B cell (primary cell): ENCODE data around the gene FAM227B. TPM values are rescaled to one million over a fixed set of nuclear protein-coding genes. Genes with fewer than 3 reads are reported as not detected.

Source experiments
- ATAC-seq: fragments of 200-7000 bp; cut with Tn5 transposase; one replicate; pipeline ENCODE4 v1.10.0; 2021; ENCODE audit warnings: low read depth, mild to moderate bottlenecking, moderate number of reproducible peaks, moderate library complexity
- CTCF ChIA-PET: fragments of 350-600 bp; sonication (Branson Sonifier 250); formaldehyde crosslinking; loops from one replicate; lab custom pipeline; 2021; ENCODE audit warnings: antibody characterized with exemption, inconsistent platforms; lab: Charles Lee
- POLR2A ChIA-PET: fragments of 350-600 bp; sonication (Branson Sonifier 250); formaldehyde crosslinking; loops from one replicate; lab custom pipeline; 2021; ENCODE audit warnings: antibody characterized with exemption; lab: Charles Lee
- DNase-seq: peaks from one replicate; pipeline ENCODE4 v3.0.0; 2013
- H2AFZ ChIP-seq: 2 replicates; pipeline ENCODE4 v1.6.1; 2012; ENCODE audit warnings: mild to moderate bottlenecking, low read depth, low read length; ENCODE audit not compliant: insufficient read depth, poor library complexity, severe bottlenecking
- H3K27ac ChIP-seq, 2 donors: 1 replicate in 1 of 2; 2 replicates in 1 of 2; pipeline ENCODE4 v1.5.1; 2012 to 2013; ENCODE audit warnings: low read length in 2 of 2, mild to moderate bottlenecking in 2 of 2, moderate library complexity in 1 of 2
- H3K27me3 ChIP-seq, 4 experiments: fragments of 200-600 bp in 1 of 4; sonication (generic) in 1 of 4; replicated peaks in 1 of 4; 1 replicate in 2 of 4; 2 replicates in 2 of 4; pipeline versions ENCODE4 v1.6.1 to v1.7.0; 2013 to 2016; ENCODE audit warnings: low read length in 3 of 4, mild to moderate bottlenecking in 2 of 4, mixed read lengths in 1 of 4, moderate library complexity in 1 of 4; ENCODE audit not compliant: insufficient read depth in 4 of 4, control insufficient read depth in 3 of 4; ENCODE audit errors: control extremely low read depth in 1 of 4
- H3K36me3 ChIP-seq, 2 experiments: replicated peaks in 1 of 2; 1 replicate in 1 of 2; 2 replicates in 1 of 2; pipeline versions ENCODE4 v1.6.1 to v1.7.1; 2013; ENCODE audit warnings: low read length in 1 of 2; ENCODE audit not compliant: insufficient read depth in 2 of 2, control insufficient read depth in 1 of 2; ENCODE audit errors: control extremely low read depth in 1 of 2, extremely low read depth in 1 of 2
- H3K4me1 ChIP-seq, 2 donors: fragments of 200-600 bp in 1 of 2; sonication (generic) in 1 of 2; 1 replicate in 1 of 2; 2 replicates in 1 of 2; pipeline versions ENCODE4 v1.5.1 to v1.6.1; 2013 to 2017; ENCODE audit warnings: low read length in 2 of 2; ENCODE audit not compliant: control insufficient read depth in 2 of 2, insufficient read depth in 2 of 2
- H3K4me2 ChIP-seq: replicated peaks from 2 replicates; pipeline ENCODE3; 2012; ENCODE audit warnings: mild to moderate bottlenecking, low read depth, low read length; ENCODE audit not compliant: poor library complexity, severe bottlenecking
- H3K4me3 ChIP-seq, 5 experiments: fragments of 200-600 bp in 1 of 5; sonication (generic) in 1 of 5; 1 replicate in 3 of 5; 2 replicates in 2 of 5; pipeline versions ENCODE4 v1.5.1 to v1.7.0; 2011 to 2016; ENCODE audit warnings: low read length in 4 of 5, mild to moderate bottlenecking in 4 of 5, low read depth in 2 of 5, control low read depth in 1 of 5, moderate library complexity in 1 of 5; ENCODE audit not compliant: insufficient read depth in 1 of 5; ENCODE audit errors: control extremely low read depth in 1 of 5, extremely low read depth in 1 of 5
- H3K79me2 ChIP-seq: fragments of 200-600 bp; sonication (generic); one replicate; pipeline ENCODE4 v1.6.0; 2016; ENCODE audit warnings: low read length; ENCODE audit not compliant: control insufficient read depth, insufficient read depth
- H3K9ac ChIP-seq: fragments of 200-600 bp; sonication (generic); 2 replicates; pipeline ENCODE4 v1.6.1; 2017; ENCODE audit warnings: mild to moderate bottlenecking, low read length, moderate library complexity
- H3K9me3 ChIP-seq, 3 donors: one replicate each; pipeline versions ENCODE4 v1.6.1 to v1.7.1; 2013; ENCODE audit warnings: low read length in 2 of 3; ENCODE audit not compliant: control insufficient read depth in 2 of 3, insufficient read depth in 1 of 3; ENCODE audit errors: control extremely low read depth in 1 of 3
- H4K20me1 ChIP-seq: 2 replicates; pipeline ENCODE4 v1.6.0; 2012; ENCODE audit warnings: mild to moderate bottlenecking, low read length; ENCODE audit not compliant: insufficient read depth, control insufficient read depth, poor library complexity, severe bottlenecking
- H3K27ac Mint-ChIP-seq: one replicate; pipeline ENCODE4 v1.8.0; 2021; ENCODE audit warnings: mixed read lengths
- H3K27me3 Mint-ChIP-seq: one replicate; pipeline ENCODE4 v1.8.0; 2021; ENCODE audit warnings: mixed read lengths
- H3K4me1 Mint-ChIP-seq: one replicate; pipeline ENCODE4 v1.8.0; 2021; ENCODE audit warnings: mixed read lengths
- H3K4me3 Mint-ChIP-seq: one replicate; pipeline ENCODE4 v1.8.0; 2021; ENCODE audit warnings: mixed read lengths
- H3K9me3 Mint-ChIP-seq: one replicate; pipeline ENCODE4 v1.8.0; 2022; ENCODE audit warnings: mixed read lengths; ENCODE audit not compliant: insufficient read depth
- CTCF ChIP-seq: fragments of 200-600 bp; IDR thresholded peaks from one replicate; pipeline ENCODE4 v1.8.0; 2022; ENCODE audit warnings: antibody characterized with exemption, mild to moderate bottlenecking
- EZH2 ChIP-seq: IDR thresholded peaks from 2 replicates; pipeline ENCODE4 v1.6.1; 2012; ENCODE audit warnings: borderline replicate concordance, low read depth, mild to moderate bottlenecking, moderate library complexity, low read length; ENCODE audit not compliant: insufficient read depth, poor library complexity, severe bottlenecking
- WGBS: methylation state at CpG from one replicate; pipeline ENCODE4 v1.1.5; 2013; ENCODE audit warnings: missing lambda C conversion rate; ENCODE audit not compliant: insufficient coverage; 5-methylcytosine and 5-hydroxymethylcytosine counted together
- intact Hi-C: fragments of 100-400 bp; cut with micrococcal nuclease; formaldehyde crosslinking; loops from one replicate; pipeline ENCODE4 v1.10.0; 2022
- polyA minus RNA-seq: library from RNA; depleted of rRNA, polyadenylated mRNA; stranded (reverse); fragments of >200 nt; gene quantifications from 2 replicates; pipeline ENCODE4 v1.2.3, GENCODE V29; 2012
- polyA plus RNA-seq: library from polyadenylated mRNA; depleted of rRNA; stranded (reverse); fragments of >200 nt; gene quantifications from 2 replicates; pipeline ENCODE4 v1.2.3, GENCODE V29; 2012
- total RNA-seq, 2 donors: library from RNA; stranded (reverse); fragments of 120-200 nt in 1 of 2; gene quantifications; 1 replicate in 1 of 2; 2 replicates in 1 of 2; pipeline versions ENCODE4 v1.2.3 to v1.2.4, GENCODE V29; 2013 to 2022

The FAM227B gene
- total RNA-seq (8.9 and 9.2 TPM in 2 replicates), polyA plus RNA-seq (3.3 and 5.6 TPM in 2 replicates), polyA minus RNA-seq (6.4 and 8.0 TPM in 2 replicates)
- total RNA-seq (2013): 11.7 TPM

- intact Hi-C loops: loop anchor here (1.0 to 5.0 kb wide), 8 partner anchors 466 to 1444 kb away; partner anchors contain the start of genes AP4E1, COPS2, DUT and EID1
- Histone ChIP-seq H3K9me3 (peaks cover 1 to 9% (median 5%) of the 10 kb centered on the region in 3 donors), H3K27ac (peak within 1 kb of the TSS; percentile 71 to 95), H2AFZ (peak within 1 kb of the TSS; percentile 80), H3K4me3 (peak within 1 kb of the TSS; percentile 75 to 91 (median 83)), H3K9ac (peak within 1 kb of the TSS; percentile 75), H3K36me3 (peaks cover 0 to 7% of the 10 kb centered on the region in 2 experiments), H3K4me1 (peaks cover 11 to 18% of the 10 kb centered on the region in 2 donors), H3K79me2 (peaks cover 24% of the 10 kb centered on the region), H3K27me3 (no peaks in the 10 kb centered on the region), H4K20me1 (no peaks in the 10 kb centered on the region), H3K4me2 (peak within 1 kb of the TSS; percentile 70)
- Mint-ChIP-seq H3K27ac (peak within 1 kb of the TSS; percentile 96), H3K4me3 (peak within 1 kb of the TSS; percentile 93), H3K4me1 (peaks cover 22% of the 10 kb centered on the region), H3K9me3 (peaks cover 4% of the 10 kb centered on the region), H3K27me3 (no peaks in the 10 kb centered on the region)
- CTCF ChIA-PET: interaction anchor here (1.5 kb wide), 1 partner anchor 199 kb away, joined by 3 read pairs; no protein-coding TSS in a partner anchor
- under 1% methylated on average over 57 of the region's 59 CpGs for WGBS
- ATAC-seq: peak; percentile 98
- no peak for TF ChIP-seq EZH2
- TF ChIP-seq CTCF: no peak
- peak; percentile 96 for DNase-seq
- POLR2A ChIA-PET: interaction anchor here (0.6 to 2.0 kb wide), 5 partner anchors 61 to 743 kb away, joined by 3 to 7 read pairs (median 4); partner anchors contain the start of genes COPS2, EID1 and GABPB1
Observed at GRCh38 chr15:49620658-49621368, at the start of gene FAM227B, which contains the start of gene DTWD1. TSS of gene FAM227B (minus strand) at chr15:49620818. CDS start at chr15:49615171, 5,647 bp downstream. TSS of gene DTWD1 (plus strand) at chr15:49621048. CDS start at chr15:49625168, 4,120 bp downstream.

- Mint-ChIP-seq H3K27me3 (peaks cover 5% of the 10 kb centered on the region), H3K9me3 (no peaks in the 10 kb centered on the region), H3K4me1 (no peaks in the 10 kb centered on the region), H3K27ac (no peak overlapping the region), H3K4me3 (no peak overlapping the region)
- Histone ChIP-seq H4K20me1 (no peaks in the 10 kb centered on the region), H3K36me3 (no peaks in the 10 kb centered on the region), H3K9me3 (no peaks in the 10 kb centered on the region), H3K4me2 (no peak overlapping the region), H3K4me1 (no peaks in the 10 kb centered on the region), H3K27me3 (no peaks in the 10 kb centered on the region), H3K4me3 (no peak overlapping the region), H2AFZ (no peak overlapping the region), H3K79me2 (no peaks in the 10 kb centered on the region), H3K27ac (no peak overlapping the region), H3K9ac (no peak overlapping the region)
- ChIA-PET CTCF (no interaction called here), POLR2A (no interaction called here)
- intact Hi-C loops: no loop called here
- ATAC-seq (no peak), DNase-seq (no peak)
- TF ChIP-seq CTCF: no peak
- no peak for TF ChIP-seq EZH2
- no CpG with 5 or more reads among the region's 1 CpG for WGBS
Observed at GRCh38 chr15:49669288-49669687, 48.7 kb upstream of the FAM227B start.
